Smooth muscle cell of the brain vasculature (primary cell): Measurements from ENCODE around the gene ICAM4.

Experiments used
- DNase-seq: peaks from one replicate; pipeline ENCODE4 v3.0.0-alpha.2; 2012; ENCODE audit warnings: low read depth, low spot score

Gene ICAM4

DNA sequence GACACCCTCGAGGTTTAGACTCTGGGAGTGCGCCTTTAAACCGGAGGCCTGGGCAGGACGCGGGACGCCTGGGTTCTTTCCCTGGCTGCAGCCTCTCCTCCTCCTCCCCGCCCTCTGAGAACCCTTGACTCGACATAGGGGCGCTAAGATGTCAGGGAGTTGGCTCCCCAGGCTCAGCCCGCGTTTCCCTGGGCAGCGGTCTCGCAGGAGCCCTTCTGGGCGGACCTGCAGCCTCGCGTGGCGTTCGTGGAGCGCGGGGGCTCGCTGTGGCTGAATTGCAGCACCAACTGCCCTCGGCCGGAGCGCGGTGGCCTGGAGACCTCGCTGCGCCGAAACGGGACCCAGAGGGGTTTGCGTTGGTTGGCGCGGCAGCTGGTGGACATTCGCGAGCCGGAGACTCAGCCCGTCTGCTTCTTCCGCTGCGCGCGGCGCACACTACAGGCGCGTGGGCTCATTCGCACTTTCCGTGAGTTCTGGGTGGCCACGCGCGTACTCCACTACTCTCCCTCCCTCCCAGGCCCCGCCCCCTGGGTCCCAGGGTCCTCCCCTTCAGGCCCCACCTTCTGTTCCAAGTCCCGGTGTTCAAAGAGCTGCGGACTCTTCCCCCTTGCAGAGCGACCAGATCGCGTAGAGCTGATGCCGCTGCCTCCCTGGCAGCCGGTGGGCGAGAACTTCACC lies 4.3 kb downstream of the ICAM4 start:
- DNase-seq: no peak

DNA sequence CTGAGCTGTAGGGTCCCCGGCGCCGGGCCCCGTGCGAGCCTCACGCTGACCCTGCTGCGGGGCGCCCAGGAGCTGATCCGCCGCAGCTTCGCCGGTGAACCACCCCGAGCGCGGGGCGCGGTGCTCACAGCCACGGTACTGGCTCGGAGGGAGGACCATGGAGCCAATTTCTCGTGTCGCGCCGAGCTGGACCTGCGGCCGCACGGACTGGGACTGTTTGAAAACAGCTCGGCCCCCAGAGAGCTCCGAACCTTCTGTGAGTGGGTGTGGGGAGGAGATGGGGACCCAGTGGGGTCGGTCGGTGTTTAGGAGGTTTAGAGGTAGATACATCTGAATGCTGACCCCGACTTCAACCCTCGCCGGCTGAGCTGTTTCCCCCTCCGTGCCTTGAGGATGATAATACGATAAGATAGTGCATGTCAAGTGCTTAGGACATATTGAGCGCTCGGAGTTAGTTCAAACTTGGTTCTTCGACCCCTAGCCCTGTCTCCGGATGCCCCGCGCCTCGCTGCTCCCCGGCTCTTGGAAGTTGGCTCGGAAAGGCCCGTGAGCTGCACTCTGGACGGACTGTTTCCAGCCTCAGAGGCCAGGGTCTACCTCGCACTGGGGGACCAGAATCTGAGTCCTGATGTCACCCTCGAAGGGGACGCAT lies 4.9 kb downstream of the ICAM4 start:
- no peak for DNase-seq

DNA sequence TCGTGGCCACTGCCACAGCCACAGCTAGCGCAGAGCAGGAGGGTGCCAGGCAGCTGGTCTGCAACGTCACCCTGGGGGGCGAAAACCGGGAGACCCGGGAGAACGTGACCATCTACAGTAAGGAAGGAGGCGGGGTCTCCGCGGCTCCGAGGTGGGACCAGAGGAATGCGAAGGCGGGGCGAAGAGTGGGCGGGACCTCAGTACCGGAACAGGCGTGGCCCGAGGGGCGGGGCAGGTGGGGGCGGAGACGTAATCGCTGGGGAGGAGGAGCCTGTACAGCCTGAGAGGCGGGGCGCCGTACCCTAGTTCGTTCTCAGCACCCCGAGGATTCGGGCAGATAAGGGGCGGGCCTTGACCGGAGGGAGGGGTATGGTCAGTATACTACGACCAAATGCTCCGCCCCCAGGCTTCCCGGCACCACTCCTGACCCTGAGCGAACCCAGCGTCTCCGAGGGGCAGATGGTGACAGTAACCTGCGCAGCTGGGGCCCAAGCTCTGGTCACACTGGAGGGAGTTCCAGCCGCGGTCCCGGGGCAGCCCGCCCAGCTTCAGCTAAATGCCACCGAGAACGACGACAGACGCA lies 5.5 kb downstream of the ICAM4 start:
- DNase-seq: no peak

DNA sequence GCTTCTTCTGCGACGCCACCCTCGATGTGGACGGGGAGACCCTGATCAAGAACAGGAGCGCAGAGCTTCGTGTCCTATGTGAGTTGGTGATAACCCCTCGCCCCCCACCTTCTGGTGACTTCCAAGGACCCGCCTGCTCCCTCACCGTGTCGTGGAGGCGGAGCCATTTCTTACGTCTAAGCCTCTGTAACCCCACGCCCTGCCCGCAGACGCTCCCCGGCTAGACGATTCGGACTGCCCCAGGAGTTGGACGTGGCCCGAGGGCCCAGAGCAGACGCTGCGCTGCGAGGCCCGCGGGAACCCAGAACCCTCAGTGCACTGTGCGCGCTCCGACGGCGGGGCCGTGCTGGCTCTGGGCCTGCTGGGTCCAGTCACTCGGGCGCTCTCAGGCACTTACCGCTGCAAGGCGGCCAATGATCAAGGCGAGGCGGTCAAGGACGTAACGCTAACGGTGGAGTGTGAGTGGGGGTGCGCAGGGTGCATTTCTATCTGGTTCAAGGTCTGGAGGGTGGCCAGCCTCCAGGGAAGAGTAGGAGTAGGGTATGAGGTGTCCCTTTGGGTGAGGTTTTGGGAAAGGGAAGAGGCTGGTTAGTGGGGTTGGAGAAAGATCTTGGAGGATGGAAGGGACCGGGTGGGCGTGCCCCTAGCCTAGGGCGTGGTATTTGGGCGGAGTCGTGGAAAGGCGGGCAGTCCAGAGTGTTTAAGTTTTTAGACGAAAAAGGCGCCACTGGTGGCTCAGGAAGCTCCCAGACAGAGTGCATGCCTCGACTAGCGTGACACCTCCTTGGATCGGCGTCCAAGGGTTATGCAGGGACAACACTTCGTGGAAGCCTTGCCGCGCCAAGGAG lies 6.3 kb downstream of the ICAM4 start:
- DNase-seq: no peak

DNA sequence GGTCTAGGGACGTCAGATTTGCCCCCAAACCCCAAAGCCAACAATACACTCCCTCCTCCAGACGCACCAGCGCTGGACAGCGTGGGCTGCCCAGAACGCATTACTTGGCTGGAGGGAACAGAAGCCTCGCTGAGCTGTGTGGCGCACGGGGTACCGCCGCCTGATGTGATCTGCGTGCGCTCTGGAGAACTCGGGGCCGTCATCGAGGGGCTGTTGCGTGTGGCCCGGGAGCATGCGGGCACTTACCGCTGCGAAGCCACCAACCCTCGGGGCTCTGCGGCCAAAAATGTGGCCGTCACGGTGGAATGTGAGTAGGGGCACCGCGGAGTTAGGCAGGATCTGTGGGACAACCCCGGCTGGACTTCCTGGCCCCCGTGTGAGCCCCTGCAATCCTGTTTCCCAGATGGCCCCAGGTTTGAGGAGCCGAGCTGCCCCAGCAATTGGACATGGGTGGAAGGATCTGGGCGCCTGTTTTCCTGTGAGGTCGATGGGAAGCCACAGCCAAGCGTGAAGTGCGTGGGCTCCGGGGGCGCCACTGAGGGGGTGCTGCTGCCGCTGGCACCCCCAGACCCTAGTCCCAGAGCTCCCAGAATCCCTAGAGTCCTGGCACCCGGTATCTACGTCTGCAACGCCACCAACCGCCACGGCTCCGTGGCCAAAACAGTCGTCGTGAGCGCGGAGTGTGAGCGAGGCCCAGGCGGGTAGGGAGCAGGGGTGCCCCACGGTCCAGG lies 7.0 kb downstream of the ICAM4 start:
- no peak for DNase-seq

DNA sequence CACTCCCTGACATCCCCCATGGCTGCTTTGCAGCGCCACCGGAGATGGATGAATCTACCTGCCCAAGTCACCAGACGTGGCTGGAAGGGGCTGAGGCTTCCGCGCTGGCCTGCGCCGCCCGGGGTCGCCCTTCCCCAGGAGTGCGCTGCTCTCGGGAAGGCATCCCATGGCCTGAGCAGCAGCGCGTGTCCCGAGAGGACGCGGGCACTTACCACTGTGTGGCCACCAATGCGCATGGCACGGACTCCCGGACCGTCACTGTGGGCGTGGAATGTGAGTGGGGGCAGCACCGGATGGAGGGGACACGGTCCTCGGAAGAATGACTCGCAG lies 7.6 kb downstream of the ICAM4 start:
- DNase-seq: no peak

DNA sequence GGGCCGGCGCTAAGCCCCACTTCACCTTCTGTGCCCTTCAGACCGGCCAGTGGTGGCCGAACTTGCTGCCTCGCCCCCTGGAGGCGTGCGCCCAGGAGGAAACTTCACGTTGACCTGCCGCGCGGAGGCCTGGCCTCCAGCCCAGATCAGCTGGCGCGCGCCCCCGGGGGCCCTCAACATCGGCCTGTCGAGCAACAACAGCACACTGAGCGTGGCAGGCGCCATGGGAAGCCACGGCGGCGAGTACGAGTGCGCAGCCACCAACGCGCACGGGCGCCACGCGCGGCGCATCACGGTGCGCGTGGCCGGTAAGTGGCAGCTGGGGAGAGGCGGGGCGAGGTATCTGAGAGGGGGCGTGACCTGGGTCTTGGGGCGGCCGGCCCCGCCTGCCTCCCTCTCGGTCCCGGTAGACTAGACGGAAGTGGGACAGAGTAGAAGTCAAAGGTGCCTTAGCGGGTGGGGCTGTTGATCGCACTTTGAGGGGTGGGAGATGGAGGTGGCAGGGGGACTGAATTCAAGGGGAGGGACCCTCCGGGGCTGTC lies 8.6 kb downstream of the ICAM4 start:
- no peak for DNase-seq

DNA sequence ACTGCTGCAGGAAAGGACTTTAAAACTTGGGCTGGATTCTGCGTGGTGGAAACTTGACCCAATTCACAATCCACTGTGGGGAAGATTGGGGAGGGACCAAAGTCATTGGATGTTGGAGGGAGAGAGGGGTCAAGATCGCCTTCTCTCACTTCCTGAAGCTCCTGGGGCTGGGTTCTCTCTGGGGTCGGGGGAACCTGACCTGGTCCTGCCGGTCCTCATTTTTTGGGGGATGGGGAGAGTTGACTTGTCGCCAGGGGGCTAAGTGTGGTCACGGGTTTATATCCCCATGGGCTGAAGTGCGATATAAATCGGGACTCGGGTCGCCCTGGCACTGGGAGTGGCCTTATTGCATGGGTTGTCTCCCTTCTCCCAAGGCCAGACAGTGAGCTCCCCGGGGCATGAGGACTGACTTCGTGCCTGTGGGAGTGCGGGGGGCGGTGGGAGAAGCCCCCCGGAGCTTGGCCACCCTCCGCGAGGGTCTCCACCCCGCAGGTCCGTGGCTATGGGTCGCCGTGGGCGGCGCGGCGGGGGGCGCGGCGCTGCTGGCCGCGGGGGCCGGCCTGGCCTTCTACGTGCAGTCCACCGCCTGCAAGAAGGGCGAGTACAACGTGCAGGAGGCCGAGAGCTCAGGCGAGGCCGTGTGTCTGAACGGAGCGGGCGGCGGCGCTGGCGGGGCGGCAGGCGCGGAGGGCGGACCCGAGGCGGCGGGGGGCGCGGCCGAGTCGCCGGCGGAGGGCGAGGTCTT lies 9.3 kb downstream of the ICAM4 start:
- no peak for DNase-seq

DNA sequence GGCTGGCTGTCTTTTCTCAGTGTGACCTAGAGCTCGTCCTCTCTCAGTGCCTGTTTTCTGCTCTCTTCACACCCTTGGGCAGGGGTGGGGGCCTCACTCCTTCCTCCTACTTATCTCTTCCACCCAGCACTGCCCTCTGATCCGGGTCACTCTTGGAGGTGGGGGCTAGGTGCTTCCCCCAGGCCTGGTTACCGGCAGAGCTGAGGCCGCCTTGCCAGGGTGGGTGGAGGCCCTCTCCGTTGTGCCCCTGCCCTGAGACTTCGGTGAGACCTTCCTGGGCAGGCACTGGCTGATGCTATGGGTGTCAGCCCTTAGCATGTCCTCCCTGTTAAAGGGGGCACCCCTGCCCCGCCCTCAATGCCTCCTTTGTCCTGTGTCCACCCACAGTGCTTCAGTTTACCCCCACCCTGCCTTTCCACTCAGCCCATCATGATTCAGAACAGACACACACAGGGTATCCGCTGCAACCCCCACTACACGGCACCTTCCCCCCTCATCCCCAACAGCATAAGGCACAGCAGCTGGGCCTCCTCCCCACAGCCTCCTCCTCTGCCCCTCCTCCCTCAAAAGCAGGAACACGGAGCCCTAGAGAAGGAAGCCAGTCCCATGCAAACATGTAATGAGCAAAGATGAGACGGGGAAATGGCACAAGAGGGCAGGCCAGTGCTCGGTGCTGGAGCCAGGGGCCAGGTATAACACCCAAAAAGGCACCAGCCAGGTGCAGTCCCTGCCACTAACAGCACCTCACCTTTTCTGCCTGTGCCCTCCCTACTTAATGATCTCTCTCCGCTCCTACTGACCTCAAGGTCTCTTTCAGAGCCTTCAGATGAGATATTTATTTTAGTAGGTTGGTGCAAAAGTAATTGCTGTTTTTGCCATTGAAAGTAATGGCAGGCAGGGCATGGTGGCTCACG lies 13.0 kb downstream of the ICAM4 start:
- no peak for DNase-seq

DNA sequence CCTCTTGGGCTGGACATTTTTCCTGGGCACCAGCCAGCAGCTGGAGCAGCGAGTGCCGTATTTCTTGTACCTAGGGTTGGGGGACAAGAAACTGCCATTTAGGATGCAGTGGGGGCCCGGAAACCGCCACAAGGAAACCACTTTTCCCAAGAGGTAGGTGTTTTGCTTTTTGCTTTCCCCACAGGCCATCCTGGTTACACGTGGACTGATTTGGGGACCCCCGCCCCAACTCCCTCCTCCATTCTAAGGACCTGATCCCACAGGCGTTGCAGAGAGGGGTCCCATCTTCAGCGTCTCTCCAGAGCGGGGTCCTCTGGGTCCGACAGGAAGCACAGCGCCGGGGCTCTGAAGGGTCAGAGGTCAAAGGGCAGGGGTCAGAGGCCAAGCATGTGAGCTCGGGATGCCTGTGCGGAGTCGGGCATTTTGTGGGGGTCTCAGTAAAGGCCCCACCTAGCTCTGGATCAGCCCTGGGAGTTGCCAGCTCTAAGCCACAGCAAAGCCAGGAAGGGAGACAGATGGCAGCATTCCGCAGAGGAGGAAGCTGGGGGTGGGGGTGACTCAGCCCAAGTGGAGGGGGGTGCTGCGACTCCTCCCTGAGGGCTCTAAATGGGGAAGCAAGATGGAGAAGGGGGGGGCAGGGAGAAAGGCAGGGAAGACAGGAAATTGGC lies 18.5 kb downstream of the ICAM4 start:
- no peak for DNase-seq

DNA sequence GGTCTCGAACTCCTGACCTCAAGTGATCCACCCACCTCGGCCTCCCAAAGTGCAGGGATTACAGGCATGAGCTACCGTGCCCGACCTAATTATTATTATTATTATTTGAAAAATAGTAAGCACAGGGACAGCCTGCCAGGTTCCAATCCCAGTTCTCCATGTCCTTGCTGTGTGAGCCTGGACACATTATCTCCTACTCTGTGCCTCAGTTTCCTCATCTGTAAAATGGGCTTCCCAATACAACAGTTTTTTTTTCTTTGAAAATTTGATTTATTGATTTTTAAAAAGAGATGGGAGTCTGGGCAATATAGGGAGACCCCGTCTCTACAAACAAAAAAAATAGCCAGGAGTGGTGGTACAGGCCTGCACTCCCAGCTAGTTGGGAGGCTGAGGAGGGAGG lies 19.6 kb downstream of the ICAM4 start:
- no peak for DNase-seq

DNA sequence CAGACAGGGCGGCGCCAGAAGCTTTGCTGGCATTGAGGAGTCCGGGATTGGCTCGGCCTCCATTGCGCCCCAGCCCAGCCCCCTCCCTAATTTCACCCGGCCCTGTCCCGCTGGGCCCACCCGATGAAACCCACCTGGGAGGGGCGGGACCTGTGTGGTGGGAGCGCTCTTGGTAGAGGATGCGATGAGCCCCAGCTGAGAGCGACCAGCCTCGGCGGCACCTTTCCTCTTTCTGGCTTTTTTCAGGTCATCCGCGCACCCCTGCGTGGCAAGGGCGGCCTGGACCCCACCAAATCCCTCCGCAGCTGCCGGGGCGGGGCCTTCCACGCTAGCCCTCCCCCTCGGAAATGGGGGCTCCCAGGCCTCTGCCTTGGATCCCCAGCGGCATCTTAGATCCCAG lies 22.7 kb downstream of the ICAM4 start, which contains the start of gene ZGLP1:
TSS of gene ZGLP1 (minus strand) at position 393 of the 400 bp plus-strand sequence.
- DNase-seq: no peak

DNA sequence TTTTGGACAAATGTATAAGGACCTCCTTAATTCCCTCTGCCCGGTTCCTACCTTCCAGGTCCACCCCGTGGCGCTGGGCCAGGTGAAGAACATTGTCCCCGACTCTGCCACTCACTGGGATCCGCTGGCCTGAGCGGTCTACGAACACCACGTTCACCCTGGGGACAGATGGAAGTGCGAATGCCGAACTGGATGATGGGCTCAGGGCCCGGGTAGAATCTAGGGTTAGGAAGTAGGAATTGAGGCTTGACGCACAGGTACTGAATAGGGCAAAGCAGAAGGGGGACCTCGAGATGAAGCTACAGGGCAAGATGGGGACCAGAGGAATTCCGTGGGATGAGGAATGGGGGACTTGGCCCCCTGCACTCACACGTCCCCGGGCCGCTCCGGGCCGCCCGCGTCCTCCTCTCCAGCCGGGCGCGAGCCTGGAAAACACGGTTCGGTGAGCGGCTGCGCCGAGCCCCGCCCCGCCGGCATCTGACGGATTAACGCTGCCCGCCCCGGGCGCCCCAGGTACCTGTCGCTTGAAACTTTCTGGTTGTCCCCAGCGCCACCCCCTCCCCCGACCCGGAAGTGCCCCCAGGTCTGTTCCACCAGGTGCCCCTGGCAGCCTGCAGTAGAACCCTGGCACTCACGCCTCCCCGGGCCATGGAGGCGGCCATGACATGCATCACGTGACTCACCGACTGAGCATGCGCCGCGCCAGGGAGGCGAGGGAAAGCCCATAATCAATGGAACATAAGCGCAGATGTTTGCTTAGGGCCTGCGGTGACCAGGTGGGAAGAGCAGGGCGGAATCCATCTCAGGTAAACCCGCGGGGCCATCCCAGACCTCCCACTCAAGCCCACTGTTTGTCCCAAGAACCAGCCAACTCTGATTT lies 28.8 kb downstream of the ICAM4 start, which contains the start of gene FDX2:
TSS of gene FDX2 (minus strand) at position 681 of the 880 bp plus-strand sequence. CDS start at position 662, 19 bp downstream.
- peak; percentile 55 for DNase-seq

DNA sequence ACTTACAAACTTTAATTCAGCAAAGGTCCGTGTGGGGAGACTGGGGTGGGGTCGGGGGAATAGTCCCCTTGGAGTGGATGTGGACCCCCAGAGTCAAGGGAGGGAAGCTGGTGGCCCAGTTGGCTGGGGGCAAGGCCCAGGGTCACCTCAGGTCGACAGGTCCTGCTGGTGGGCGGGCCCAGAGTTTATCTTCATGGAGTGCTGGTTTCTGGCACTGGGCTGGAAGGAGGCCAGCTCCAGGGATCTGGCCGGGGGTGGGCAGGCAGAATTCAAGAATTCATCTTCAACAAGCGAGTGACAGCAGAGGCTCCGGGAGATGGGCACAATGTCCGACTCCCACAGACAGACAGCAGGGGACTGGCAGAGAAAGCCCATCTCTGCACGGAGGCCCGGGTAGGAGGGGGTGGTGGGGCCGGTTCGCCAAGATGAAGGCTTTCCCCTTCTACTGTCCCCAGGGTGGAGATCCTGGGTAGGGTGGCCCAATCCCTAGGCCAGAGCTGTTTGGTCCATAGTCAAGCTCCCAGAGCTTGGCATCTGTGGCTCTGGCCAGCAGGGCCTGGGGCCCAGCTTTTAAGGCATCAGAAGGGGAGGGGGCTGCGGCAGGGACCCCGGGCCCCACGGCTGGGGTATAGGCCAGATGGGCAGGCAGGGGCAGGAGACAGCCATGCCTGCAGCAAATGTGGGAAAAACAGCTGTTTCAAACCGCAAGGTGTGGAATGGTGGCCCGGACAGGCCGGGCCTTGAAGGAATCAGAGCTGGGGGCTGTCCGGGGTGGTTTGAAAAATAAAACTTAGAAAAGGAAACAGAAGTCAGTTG lies 29.7 kb downstream of the ICAM4 start:
- no peak for DNase-seq

DNA sequence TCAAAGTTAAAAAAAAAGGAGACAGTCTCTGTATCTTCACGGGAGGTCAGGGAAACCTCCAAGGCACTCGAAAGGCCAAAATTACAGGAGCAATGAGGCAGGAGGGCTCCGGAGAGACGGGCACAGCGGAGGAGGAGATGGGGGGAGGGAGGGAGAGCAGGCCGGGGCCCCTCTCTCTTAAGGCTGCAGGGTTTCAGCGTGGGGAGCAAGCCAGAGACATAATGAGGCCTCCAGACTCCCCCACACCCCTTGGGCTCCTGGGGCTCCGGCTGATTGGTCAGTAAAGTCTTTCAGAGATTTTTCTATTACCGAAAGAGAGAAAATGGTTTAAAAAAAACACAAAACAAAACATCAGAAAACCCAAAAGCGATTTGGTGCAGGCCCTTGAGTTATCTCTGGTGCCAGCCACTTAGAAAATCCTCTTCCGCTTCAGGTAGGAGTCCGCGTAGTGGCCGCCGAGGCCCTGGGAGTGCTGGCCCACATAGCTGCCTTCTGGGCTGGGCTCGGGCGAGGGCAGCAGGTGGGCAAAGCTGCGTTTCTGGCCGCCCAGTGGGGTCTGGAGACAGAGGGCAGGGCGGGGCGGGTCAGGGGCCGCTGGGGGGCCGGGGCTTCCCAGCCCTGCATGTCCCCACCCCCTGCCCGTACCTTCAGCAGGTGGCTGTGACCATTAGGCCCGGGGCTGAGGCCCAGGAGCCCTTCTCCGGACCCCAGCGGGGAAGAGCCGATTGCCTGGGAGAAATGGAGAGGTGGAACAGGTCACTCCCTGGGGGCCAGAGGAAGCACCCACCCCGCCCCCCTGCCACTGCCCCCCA lies 30.5 kb downstream of the ICAM4 start:
- DNase-seq: no peak

DNA sequence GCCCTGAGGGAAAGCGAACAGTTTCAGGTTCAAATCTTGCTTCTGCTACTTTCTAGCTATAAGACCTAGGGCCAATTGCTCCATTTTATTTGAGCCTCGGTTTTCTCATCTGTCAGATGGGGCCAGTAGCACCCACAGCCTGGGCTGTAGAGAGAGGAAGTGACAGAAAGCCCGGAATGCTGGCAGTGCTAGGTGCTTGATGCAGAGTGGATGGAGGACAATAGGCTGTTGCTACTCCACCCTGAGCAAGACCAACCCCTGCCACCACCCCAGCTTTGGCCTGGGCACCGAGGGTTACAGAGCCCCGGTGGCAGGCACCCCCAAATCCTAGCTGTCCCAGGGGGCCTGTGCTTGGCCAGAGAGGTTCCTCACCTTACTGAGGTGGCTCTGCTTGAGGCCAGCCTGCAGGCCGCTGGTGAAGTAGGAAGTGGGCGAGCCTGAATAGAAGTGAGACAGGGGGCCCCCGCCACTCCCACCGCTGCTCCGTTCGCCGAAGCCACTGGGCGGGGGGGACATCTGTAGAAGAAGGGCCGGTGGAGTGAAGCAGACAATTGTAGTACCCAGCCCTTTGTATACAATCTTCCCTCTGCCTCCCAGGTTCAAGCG lies 31.2 kb downstream of the ICAM4 start:
- no peak for DNase-seq
